Activated CD4-positive, alpha-beta T cell treated with anti-CD3 and anti-CD28 coated beads for 24 hours (primary cell): ENCODE results near the gene TRAPPC8.
"Not testable (repeated sequence)": the region's sequence is repeated elsewhere in the genome, so short reads cannot be mapped to it uniquely, and the experiment has no call there.

Experiments used
- DNase-seq, 2 donors: peaks; one replicate each; pipeline ENCODE4 v3.0.0-alpha.2; 2020; ENCODE audit warnings: low read depth in 2 of 2

The TRAPPC8 gene

GRCh38 chr18:31942999-31943877 is at the start of gene TRAPPC8:
Gene TRAPPC8, minus strand, starts transcription at chr18:31943128. Its CDS starts 364 bp downstream, at chr18:31942764.
- peak; percentile 79 to 82 for DNase-seq

GRCh38 chr18:31990823-31991222 is 47.9 kb upstream of the TRAPPC8 start:
- no peak for DNase-seq

GRCh38 chr18:31983976-31984375 is 41.0 kb upstream of the TRAPPC8 start:
- no peak for DNase-seq

DNA sequence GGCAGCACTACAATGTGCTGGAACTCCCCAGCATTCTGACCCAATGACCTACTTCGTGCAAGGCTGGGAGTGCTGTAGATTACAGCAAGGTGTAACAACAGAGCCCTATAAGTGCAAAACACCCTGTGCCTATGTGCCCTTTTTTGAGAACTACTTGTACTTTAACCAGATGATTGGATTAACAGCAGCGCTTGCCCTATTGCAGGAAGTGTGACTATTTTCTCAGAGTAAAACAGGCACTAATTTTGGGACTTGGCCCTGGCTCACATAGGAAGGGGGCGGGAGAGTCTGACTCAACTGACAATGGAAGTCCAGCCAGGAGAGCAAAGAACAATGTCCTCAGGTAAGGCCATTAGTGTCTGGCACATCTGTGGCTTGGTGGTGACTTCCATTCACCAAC is 40.1 kb upstream of the TRAPPC8 start:
- no peak for DNase-seq

- no peak for DNase-seq
Observed at GRCh38 chr18:31980863-31981262, 37.9 kb upstream of the TRAPPC8 start.

DNA sequence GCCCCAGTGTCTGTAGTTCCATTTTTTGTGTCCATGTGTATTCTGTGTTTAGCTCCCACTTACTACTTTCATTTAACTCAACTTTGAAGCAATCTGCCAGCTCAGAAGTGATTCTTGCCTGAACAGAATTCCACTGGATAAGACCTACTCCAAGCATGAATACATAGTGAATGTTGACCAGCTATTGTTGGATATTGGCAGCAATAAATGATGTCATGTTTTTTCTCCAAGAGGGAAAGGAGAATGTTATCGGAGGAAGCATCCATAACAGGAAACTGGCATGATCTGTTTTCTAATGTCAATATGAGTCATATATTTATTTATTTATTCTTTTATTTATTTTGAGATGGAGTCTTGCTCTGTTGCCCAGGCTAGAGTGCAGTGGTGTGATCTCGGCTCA is 36.8 kb upstream of the TRAPPC8 start:
- no peak for DNase-seq

GRCh38 chr18:31978616-31979015 is 35.7 kb upstream of the TRAPPC8 start:
- no peak for DNase-seq

GRCh38 chr18:31977270-31977872 is 34.4 kb upstream of the TRAPPC8 start:
- DNase-seq: peak in 1 of 2 donors; percentile 19

DNA sequence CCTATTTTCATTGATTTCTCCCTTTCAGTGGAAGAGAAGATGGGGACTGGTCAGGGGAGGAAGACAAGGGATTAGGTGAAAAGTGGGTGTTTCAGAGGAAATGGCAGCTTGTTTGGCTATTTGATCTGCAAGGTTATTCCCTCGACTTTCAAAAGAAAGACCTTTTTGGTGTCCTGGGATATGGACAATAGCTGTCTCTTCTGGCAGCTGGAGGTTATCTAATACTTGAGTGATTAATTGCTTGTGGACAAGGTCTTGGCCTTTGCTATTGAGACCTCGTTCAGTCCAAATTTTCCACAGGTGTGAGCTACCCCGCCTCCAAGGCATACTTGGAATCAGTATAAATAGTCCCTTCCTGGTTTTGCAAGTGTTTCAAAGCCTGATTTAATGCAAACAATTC is 33.3 kb upstream of the TRAPPC8 start:
- no peak for DNase-seq

- DNase-seq: no peak
Observed at GRCh38 chr18:31973929-31974546, 31.1 kb upstream of the TRAPPC8 start.

DNA sequence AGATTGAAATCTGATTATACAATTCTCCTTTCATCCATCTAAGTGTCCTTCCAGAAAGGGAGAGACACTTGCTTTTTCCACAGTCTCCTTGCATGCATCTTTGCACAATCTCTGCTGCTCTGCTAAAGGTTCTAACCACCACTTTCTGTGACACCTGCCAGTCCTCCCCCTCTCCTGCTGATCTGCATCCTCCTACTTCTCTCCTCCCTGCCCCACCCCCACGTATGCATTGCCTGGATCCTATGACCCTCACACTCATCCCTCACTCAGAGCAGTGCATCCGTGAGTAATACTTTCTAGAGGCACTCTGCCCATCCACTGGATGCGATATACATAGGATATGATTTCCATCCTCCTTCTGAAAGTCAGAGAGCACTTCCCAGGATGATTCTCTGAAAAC is 27.7 kb upstream of the TRAPPC8 start:
- no peak for DNase-seq

- DNase-seq: no peak
Observed at GRCh38 chr18:31965316-31965970, 22.5 kb upstream of the TRAPPC8 start.

- DNase-seq: no peak
Observed at GRCh38 chr18:31957728-31958127, 14.8 kb upstream of the TRAPPC8 start.

DNA sequence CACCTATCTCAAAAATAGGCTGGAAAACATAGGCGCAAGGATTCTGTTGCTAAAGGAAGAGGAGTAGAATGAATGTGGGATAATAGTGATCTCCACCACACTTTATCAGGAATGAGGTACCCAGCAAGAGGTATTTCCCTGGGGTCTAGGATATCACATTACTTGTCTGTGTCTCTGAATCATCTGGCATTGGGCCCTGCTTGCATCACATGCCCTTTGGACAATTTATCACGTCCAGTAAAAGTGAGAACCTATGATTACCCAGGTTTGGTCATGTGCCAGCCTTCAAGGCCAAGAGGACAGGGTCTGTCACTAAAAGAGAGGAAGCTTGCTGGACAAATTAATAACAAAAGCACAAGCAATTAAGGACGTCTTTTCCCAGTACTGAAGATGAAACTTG is 11.4 kb upstream of the TRAPPC8 start:
- no peak for DNase-seq

DNA sequence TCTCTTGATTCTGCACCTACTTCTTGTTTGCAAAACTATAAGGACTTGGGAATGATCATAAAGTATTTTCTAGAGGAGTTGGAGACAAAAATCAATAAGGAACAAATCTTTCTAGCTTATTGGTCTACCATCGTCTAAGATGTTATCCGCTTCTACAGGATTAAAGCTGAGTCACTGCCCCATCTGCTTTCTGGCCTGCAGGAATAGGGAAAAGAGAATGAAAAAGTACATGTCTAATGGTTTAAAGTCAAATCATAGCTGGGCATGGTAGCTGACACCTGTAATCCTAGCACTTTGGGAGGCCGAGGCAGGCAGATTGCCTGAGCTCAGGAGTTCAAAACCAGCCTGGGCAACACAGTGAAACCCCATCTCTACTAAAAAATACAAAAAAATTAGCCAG is 10.8 kb upstream of the TRAPPC8 start:
- not testable (repeated sequence) for DNase-seq

DNA sequence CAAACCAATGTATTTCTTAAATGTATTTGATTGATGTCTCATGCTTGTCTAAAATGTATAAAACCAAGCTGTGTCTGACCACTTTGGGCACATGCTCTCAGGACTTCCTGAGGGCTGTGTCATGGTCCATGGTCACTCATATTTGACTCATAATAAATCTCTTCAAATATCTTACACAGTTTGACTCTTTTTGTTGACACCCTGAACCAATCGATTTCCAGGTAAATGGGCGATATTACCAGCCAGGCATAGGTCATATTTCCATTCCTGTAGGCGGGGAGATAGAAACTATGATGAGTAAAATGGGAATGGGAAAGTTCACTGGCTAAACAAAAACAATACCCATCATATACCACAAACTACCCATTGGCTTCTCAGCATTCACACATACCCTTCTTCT is 9.3 kb upstream of the TRAPPC8 start:
- no peak for DNase-seq

- no peak for DNase-seq
Observed at GRCh38 chr18:31950583-31950982, 7.7 kb upstream of the TRAPPC8 start.

GRCh38 chr18:31948349-31948748 is 5.4 kb upstream of the TRAPPC8 start:
- not testable (repeated sequence) for DNase-seq

GRCh38 chr18:31946305-31947046 is 3.5 kb upstream of the TRAPPC8 start:
- no peak for DNase-seq

DNA sequence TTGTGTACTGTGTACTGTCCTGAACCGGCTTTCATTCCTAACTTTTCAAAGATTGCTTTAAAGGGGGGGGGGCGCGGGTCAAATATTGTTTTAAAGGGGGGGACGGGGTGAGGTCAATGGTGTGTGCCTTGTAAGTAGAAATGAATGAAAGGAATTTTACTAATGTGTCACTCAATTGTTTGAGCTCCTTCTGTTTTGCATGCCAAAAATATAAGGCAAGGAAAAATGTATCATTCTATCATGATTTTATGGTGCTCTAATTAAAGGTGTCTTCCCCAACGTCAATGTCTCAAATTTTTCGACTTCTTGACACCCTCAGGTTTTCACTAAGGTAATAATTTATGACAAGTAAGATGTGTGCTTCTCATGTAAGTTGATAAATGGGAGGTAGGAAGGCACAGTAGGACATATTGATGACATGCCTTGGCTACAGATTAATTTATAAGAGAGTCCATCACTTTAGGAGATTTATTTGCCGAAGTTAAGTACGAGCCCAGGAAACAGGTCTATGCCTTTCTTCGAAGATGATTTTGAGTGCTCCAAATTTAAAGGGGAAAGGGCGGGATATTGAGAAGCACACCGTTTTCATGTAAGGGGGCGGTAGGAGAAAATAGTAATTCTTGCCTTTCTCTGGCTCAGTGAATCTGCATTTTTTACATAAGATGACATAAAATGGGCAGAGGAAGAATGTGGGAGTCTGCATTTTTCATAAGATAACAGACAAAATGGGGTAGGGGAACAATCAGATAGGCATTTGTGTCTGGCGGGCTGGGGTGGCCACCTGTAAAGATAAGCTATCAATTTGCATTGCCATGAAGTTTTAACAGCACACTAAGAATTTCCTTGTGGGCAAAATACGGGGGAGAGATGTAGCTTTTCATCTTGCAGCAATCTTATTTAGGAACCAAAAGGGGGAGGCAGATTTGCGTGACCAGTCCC is 1.2 kb upstream of the TRAPPC8 start:
- no peak for DNase-seq
